Activated gamma-delta T cell treated with anti-CD3 and anti-CD28 coated beads, Interleukin-2, amount 50 U/mL, for 16 hours (primary cell): ENCODE data around the gene GNMT.
"Not testable (repeated sequence)": the region's sequence is repeated elsewhere in the genome, so short reads cannot be mapped to it uniquely, and the experiment has no call there.

Experiments
- DNase-seq: peaks from one replicate; pipeline ENCODE4 v3.0.0-alpha.2; 2020; ENCODE audit warnings: low read depth

Gene GNMT

GRCh38 chr6:42941356-42941755 is 19.2 kb upstream of the GNMT start:
- DNase-seq: not testable (repeated sequence)

GRCh38 chr6:42942444-42942843 is 18.1 kb upstream of the GNMT start:
- no peak for DNase-seq

- DNase-seq: no peak
Measured at GRCh38 chr6:42947950-42948349, 12.6 kb upstream of the GNMT start.

GRCh38 chr6:42952389-42952788 is 8.2 kb upstream of the GNMT start:
- no peak for DNase-seq

- DNase-seq: not testable (repeated sequence)
Measured at GRCh38 chr6:42954405-42954804, 6.1 kb upstream of the GNMT start.

GRCh38 chr6:42958125-42958524 is 2.4 kb upstream of the GNMT start:
- DNase-seq: no peak

- no peak for DNase-seq
Measured at GRCh38 chr6:42959917-42960242, 674 bp upstream of the GNMT start.

GRCh38 chr6:42961020-42961470 is 491 bp downstream of the GNMT start:
- DNase-seq: no peak

- DNase-seq: no peak
Measured at GRCh38 chr6:42962096-42962495, 1.5 kb downstream of the GNMT start.

- no peak for DNase-seq
Measured at GRCh38 chr6:42962502-42963178, 2.1 kb downstream of the GNMT start.

- DNase-seq: no peak
Measured at GRCh38 chr6:42963179-42963854, 2.8 kb downstream of the GNMT start.

GRCh38 chr6:42963855-42964605 is 3.5 kb downstream of the GNMT start:
- no peak for DNase-seq

GRCh38 chr6:42966571-42966970 is 6.0 kb downstream of the GNMT start:
- no peak for DNase-seq

GRCh38 chr6:42967228-42967627 is 6.7 kb downstream of the GNMT start:
- DNase-seq: no peak

GRCh38 chr6:42968126-42968701 is 7.7 kb downstream of the GNMT start:
- no peak for DNase-seq

GRCh38 chr6:42968783-42969182 is 8.2 kb downstream of the GNMT start:
- no peak for DNase-seq

- no peak for DNase-seq
Measured at GRCh38 chr6:42969431-42969830, 8.9 kb downstream of the GNMT start.

- no peak for DNase-seq
Measured at GRCh38 chr6:42969934-42970333, 9.4 kb downstream of the GNMT start.

GRCh38 chr6:42970871-42971612 is 10.5 kb downstream of the GNMT start:
- no peak for DNase-seq

- DNase-seq: no peak
Measured at GRCh38 chr6:42971746-42972327, 11.3 kb downstream of the GNMT start.

- DNase-seq: no peak
Measured at GRCh38 chr6:42973926-42974325, 13.4 kb downstream of the GNMT start.
